ENCODE results near the gene CYTH1. TPM values are rescaled to one million over a fixed set of nuclear protein-coding genes. Genes with fewer than 3 reads are reported as not detected.

Gene CYTH1
- total and polyA plus RNA-seq, 3 experiments from 2014 or later, result 115 to 279 (median 129) TPM

- Histone ChIP-seq H3K27ac (ENCODE audit: low read depth, low read length) (no peak overlapping the region), H3K4me1 (ENCODE audit: insufficient read depth, low read length) (peaks cover 44% of the 10 kb centered on the region), H3K27me3 (ENCODE audit: insufficient read depth, low read length, poor library complexity, severe bottlenecking) (no peaks in the 10 kb centered on the region), H3K36me3 (ENCODE audit: insufficient read depth, low read length) (peaks cover 43% of the 10 kb centered on the region), H3K9me3 (ENCODE audit: low read length) (no peaks in the 10 kb centered on the region), H3K4me3 (ENCODE audit: low read length) (no peak overlapping the region)
- peaks cover 0 to 3% of the 10 kb centered on the region in 2 donors for H3K27me3 Mint-ChIP-seq
- CTCF ChIA-PET, result interaction anchor here (1.2 kb wide), 1 partner anchor 12 kb away, joined by 3 read pairs; no protein-coding TSS in a partner anchor
- H3K4me1 Mint-ChIP-seq, result peaks cover 47 to 61% (median 61%) of the 10 kb centered on the region in 3 donors
- H3K9me3 Mint-ChIP-seq, result no peaks in the 10 kb centered on the region
- POLR2A ChIA-PET, result interaction anchor here (0.6 kb wide), 1 partner anchor 16 kb away, joined by 4 read pairs; no protein-coding TSS in a partner anchor
- peaks cover 19 to 74% (median 36%) of the 10 kb centered on the region in 3 donors for H3K36me3 Mint-ChIP-seq
- peak overlapping the region in 7 of 8 donors; percentile 5 to 86 (median 67) for H3K27ac Mint-ChIP-seq
- DNase-seq, result no peak
- H3K4me3 Mint-ChIP-seq, result peak overlapping the region in 2 of 7 donors; percentile 12 to 18
Observed at GRCh38 chr17:78793415-78793814, 11.3 kb upstream of the CYTH1 start.

- peak overlapping the region in 2 of 7 donors; percentile 23 to 44 for H3K4me3 Mint-ChIP-seq
- CTCF ChIA-PET, result no interaction called here
Observed at GRCh38 chr17:78791840-78792709, 10.0 kb upstream of the CYTH1 start.

GRCh38 chr17:78790552-78790951, 8.5 kb upstream of the CYTH1 start:
- POLR2A ChIA-PET, result interaction anchor here (0.5 to 0.6 kb wide), 2 partner anchors 22 to 61 kb away, joined by 6 to 11 read pairs; no protein-coding TSS in a partner anchor
- Histone ChIP-seq H3K4me3 (ENCODE audit: low read length) (no peak overlapping the region), H3K9me3 (ENCODE audit: low read length) (no peaks in the 10 kb centered on the region), H3K4me1 (ENCODE audit: insufficient read depth, low read length) (peaks cover 63% of the 10 kb centered on the region), H3K36me3 (ENCODE audit: insufficient read depth, low read length) (peaks cover 17% of the 10 kb centered on the region), H3K27ac (ENCODE audit: low read depth, low read length) (no peak overlapping the region), H3K27me3 (ENCODE audit: insufficient read depth, low read length, poor library complexity, severe bottlenecking) (no peaks in the 10 kb centered on the region)
- Mint-ChIP-seq H3K27me3 (peaks cover 0 to 3% of the 10 kb centered on the region in 2 donors), H3K4me1 (peaks cover 53 to 69% (median 66%) of the 10 kb centered on the region in 3 donors), H3K4me3 (peak overlapping the region in 2 of 7 donors; percentile 6 to 12), H3K9me3 (no peaks in the 10 kb centered on the region), H3K27ac (peak overlapping the region in 7 of 8 donors; percentile 50 to 88 (median 68)), H3K36me3 (peaks cover 8 to 51% (median 16%) of the 10 kb centered on the region in 3 donors)
- CTCF ChIA-PET, result interaction anchor here (0.9 to 1.4 kb wide), 3 partner anchors 9 to 14 kb away, joined by 3 to 7 read pairs (median 3); no protein-coding TSS in a partner anchor
- no peak for DNase-seq

More at GRCh38 chr17:78791840-78792709, 10.0 kb upstream of the CYTH1 start:
- Histone ChIP-seq H3K9me3 (ENCODE audit: low read length) (no peaks in the 10 kb centered on the region), H3K36me3 (ENCODE audit: insufficient read depth, low read length) (peaks cover 30% of the 10 kb centered on the region), H3K27ac (ENCODE audit: low read depth, low read length) (no peak overlapping the region), H3K4me3 (ENCODE audit: low read length) (no peak overlapping the region), H3K4me1 (ENCODE audit: insufficient read depth, low read length) (peaks cover 52% of the 10 kb centered on the region), H3K27me3 (ENCODE audit: insufficient read depth, low read length, poor library complexity, severe bottlenecking) (no peaks in the 10 kb centered on the region)
- H3K27ac Mint-ChIP-seq, result peak overlapping the region; percentile 8 to 91 (median 62)
- DNase-seq, result peak in 1 of 5 donors; percentile 26
- H3K27me3 Mint-ChIP-seq, result peaks cover 0 to 3% of the 10 kb centered on the region in 2 donors
- H3K9me3 Mint-ChIP-seq, result no peaks in the 10 kb centered on the region
- H3K36me3 Mint-ChIP-seq, result peaks cover 19 to 67% (median 29%) of the 10 kb centered on the region in 3 donors
- H3K4me1 Mint-ChIP-seq, result peaks cover 51 to 65% (median 64%) of the 10 kb centered on the region in 3 donors
- POLR2A ChIA-PET, result no interaction called here

GRCh38 chr17:78789663-78790181, 7.6 kb upstream of the CYTH1 start:
- DNase-seq, result peak in 3 of 5 donors; percentile 60 to 86 (median 66)
- Histone ChIP-seq H3K36me3 (ENCODE audit: insufficient read depth, low read length) (peaks cover 14% of the 10 kb centered on the region), H3K9me3 (ENCODE audit: low read length) (no peaks in the 10 kb centered on the region), H3K27ac (ENCODE audit: low read depth, low read length) (no peak overlapping the region), H3K27me3 (ENCODE audit: insufficient read depth, low read length, poor library complexity, severe bottlenecking) (no peaks in the 10 kb centered on the region), H3K4me1 (ENCODE audit: insufficient read depth, low read length) (peaks cover 71% of the 10 kb centered on the region), H3K4me3 (ENCODE audit: low read length) (no peak overlapping the region)
- Mint-ChIP-seq H3K27ac (peak overlapping the region; percentile 47 to 93 (median 85)), H3K27me3 (peaks cover 0 to 3% of the 10 kb centered on the region in 2 donors), H3K9me3 (no peaks in the 10 kb centered on the region), H3K4me1 (peaks cover 57 to 77% (median 74%) of the 10 kb centered on the region in 3 donors), H3K4me3 (peak overlapping the region in 6 of 7 donors; percentile 27 to 85 (median 60)), H3K36me3 (peaks cover 8 to 44% (median 16%) of the 10 kb centered on the region in 3 donors)
- CTCF ChIA-PET, result interaction anchor here (0.9 to 1.4 kb wide), 7 partner anchors 8 to 44 kb away, joined by 3 to 7 read pairs (median 3); partner anchors contain the start of gene CYTH1
- POLR2A ChIA-PET, result interaction anchor here (0.6 kb wide), 3 partner anchors 14 to 50 kb away, joined by 3 to 6 read pairs (median 3); no protein-coding TSS in a partner anchor

- Mint-ChIP-seq H3K4me3 (peak overlapping the region in 6 of 7 donors; percentile 27 to 85 (median 60)), H3K27me3 (peaks cover 0 to 3% of the 10 kb centered on the region in 2 donors), H3K27ac (peak overlapping the region; percentile 78 to 93 (median 87)), H3K9me3 (no peaks in the 10 kb centered on the region), H3K4me1 (peaks cover 57 to 76% (median 75%) of the 10 kb centered on the region in 3 donors), H3K36me3 (peaks cover 8 to 39% (median 12%) of the 10 kb centered on the region in 3 donors)
- ChIA-PET POLR2A (interaction anchor here (0.6 kb wide), 2 partner anchors 14 to 36 kb away, joined by 3 to 6 read pairs; no protein-coding TSS in a partner anchor), CTCF (interaction anchor here (1.0 to 1.4 kb wide), 5 partner anchors 8 to 43 kb away, joined by 3 to 7 read pairs (median 3); partner anchors contain the start of gene CYTH1)
- no peak for DNase-seq
- no peaks in the 10 kb centered on the region for H3K27me3 ChIP-seq (ENCODE audit: insufficient read depth, low read length, poor library complexity, severe bottlenecking)
- peaks cover 12% of the 10 kb centered on the region for H3K36me3 ChIP-seq (ENCODE audit: insufficient read depth, low read length)
- no peaks in the 10 kb centered on the region for H3K9me3 ChIP-seq (ENCODE audit: low read length)
- no peak overlapping the region for H3K27ac ChIP-seq (ENCODE audit: low read depth, low read length)
- peak overlapping the region; percentile 14 for H3K4me3 ChIP-seq (ENCODE audit: low read length)
- H3K4me1 ChIP-seq (ENCODE audit: insufficient read depth, low read length), result peaks cover 76% of the 10 kb centered on the region
Observed at GRCh38 chr17:78789149-78789662, 7.1 kb upstream of the CYTH1 start.

- Mint-ChIP-seq H3K9me3 (no peaks in the 10 kb centered on the region), H3K27ac (peak overlapping the region in 5 of 8 donors; percentile 15 to 86 (median 57)), H3K27me3 (peaks cover 0 to 3% of the 10 kb centered on the region in 2 donors), H3K4me1 (peaks cover 57 to 76% (median 75%) of the 10 kb centered on the region in 3 donors), H3K4me3 (peak overlapping the region in 1 of 7 donors; percentile 59), H3K36me3 (peaks cover 4 to 31% (median 4%) of the 10 kb centered on the region in 3 donors)
- H3K9me3 ChIP-seq (ENCODE audit: low read length), result no peaks in the 10 kb centered on the region
- H3K4me3 ChIP-seq (ENCODE audit: low read length), result no peak overlapping the region
- CTCF ChIA-PET, result no interaction called here
- no peak for DNase-seq
- peaks cover 6% of the 10 kb centered on the region for H3K36me3 ChIP-seq (ENCODE audit: insufficient read depth, low read length)
- POLR2A ChIA-PET, result no interaction called here
- H3K27ac ChIP-seq (ENCODE audit: low read depth, low read length), result no peak overlapping the region
- H3K27me3 ChIP-seq (ENCODE audit: insufficient read depth, low read length, poor library complexity, severe bottlenecking), result no peaks in the 10 kb centered on the region
- H3K4me1 ChIP-seq (ENCODE audit: insufficient read depth, low read length), result peaks cover 84% of the 10 kb centered on the region
Observed at GRCh38 chr17:78788451-78788850, 6.4 kb upstream of the CYTH1 start.

- no peak for DNase-seq
- ChIA-PET CTCF (no interaction called here), POLR2A (no interaction called here)
- Histone ChIP-seq H3K9me3 (ENCODE audit: low read length) (no peaks in the 10 kb centered on the region), H3K27ac (ENCODE audit: low read depth, low read length) (no peak overlapping the region), H3K4me1 (ENCODE audit: insufficient read depth, low read length) (peaks cover 94% of the 10 kb centered on the region), H3K36me3 (ENCODE audit: insufficient read depth, low read length) (peaks cover 6% of the 10 kb centered on the region), H3K4me3 (ENCODE audit: low read length) (no peak overlapping the region), H3K27me3 (ENCODE audit: insufficient read depth, low read length, poor library complexity, severe bottlenecking) (no peaks in the 10 kb centered on the region)
- Mint-ChIP-seq H3K36me3 (peaks cover 2 to 29% (median 4%) of the 10 kb centered on the region in 3 donors), H3K4me1 (peaks cover 59 to 80% (median 79%) of the 10 kb centered on the region in 3 donors), H3K27me3 (peaks cover 0 to 3% of the 10 kb centered on the region in 2 donors), H3K27ac (peak overlapping the region in 7 of 8 donors; percentile 9 to 80 (median 25)), H3K9me3 (no peaks in the 10 kb centered on the region), H3K4me3 (peak overlapping the region in 2 of 7 donors; percentile 5 to 65)
Observed at GRCh38 chr17:78787444-78787843, 5.4 kb upstream of the CYTH1 start.
